RWPE2 (cell line): ENCODE results near the gene SIPA1L3.
A peak's percentile ranks its signal among the peaks of the same experiment; 100 is the strongest.

Source experiments
- ATAC-seq: fragments of 200-7000 bp; cut with Tn5 transposase; 3 replicates; pipeline ENCODE4 v1.9.1; 2021; ENCODE audit warnings: low read depth
- DNase-seq: peaks from one replicate; pipeline ENCODE4 v3.0.0-alpha.2; 2020; ENCODE audit warnings: low spot score
- H3K27ac ChIP-seq: fragments of 450-650 bp; 2 replicates; pipeline ENCODE4 v1.5.1; 2017; ENCODE audit warnings: mild to moderate bottlenecking; ENCODE audit not compliant: poor library complexity, severe bottlenecking
- H3K27me3 ChIP-seq: fragments of 250-450 bp; sonication (Bioruptor Pico); 2 replicates; pipeline ENCODE4 v1.5.1; 2021; ENCODE audit warnings: mild to moderate bottlenecking, moderate library complexity; ENCODE audit not compliant: insufficient read depth, poor library complexity, severe bottlenecking
- H3K36me3 ChIP-seq: fragments of 250-450 bp; sonication (Bioruptor Pico); 2 replicates; pipeline ENCODE4 v1.5.1; 2020; ENCODE audit warnings: low read depth, mild to moderate bottlenecking, moderate library complexity
- H3K4me1 ChIP-seq: fragments of 250-450 bp; sonication (Bioruptor Pico); 2 replicates; pipeline ENCODE4 v1.5.1; 2021; ENCODE audit warnings: mild to moderate bottlenecking, moderate library complexity; ENCODE audit not compliant: insufficient read depth, poor library complexity, severe bottlenecking
- H3K4me3 ChIP-seq: fragments of 250-450 bp; sonication (Bioruptor Pico); 2 replicates; pipeline ENCODE4 v1.5.1; 2021; ENCODE audit warnings: mild to moderate bottlenecking, moderate library complexity; ENCODE audit not compliant: severe bottlenecking
- H3K9me3 ChIP-seq: fragments of 250-450 bp; sonication (Bioruptor Pico); 2 replicates; pipeline ENCODE4 v1.5.1; 2021; ENCODE audit warnings: mild to moderate bottlenecking, moderate library complexity; ENCODE audit not compliant: severe bottlenecking
- CTCF ChIP-seq: fragments of 450-650 bp; IDR thresholded peaks from one replicate; pipeline ENCODE4 v1.5.1; 2017; ENCODE audit warnings: mild to moderate bottlenecking, moderate library complexity; ENCODE audit not compliant: poor library complexity, severe bottlenecking

SIPA1L3 gene

GRCh38 chr19:38036707-38037611 is 130.0 kb downstream of the SIPA1L3 start:
- no peak for TF ChIP-seq CTCF
- ATAC-seq (no peak), DNase-seq (no peak)
- Histone ChIP-seq H3K27me3 (no peaks in the 10 kb centered on the region), H3K4me3 (no peak overlapping the region), H3K36me3 (peaks cover 6% of the 10 kb centered on the region), H3K27ac (peak overlapping the region; percentile 82), H3K4me1 (peaks cover 17% of the 10 kb centered on the region), H3K9me3 (no peaks in the 10 kb centered on the region)

DNA sequence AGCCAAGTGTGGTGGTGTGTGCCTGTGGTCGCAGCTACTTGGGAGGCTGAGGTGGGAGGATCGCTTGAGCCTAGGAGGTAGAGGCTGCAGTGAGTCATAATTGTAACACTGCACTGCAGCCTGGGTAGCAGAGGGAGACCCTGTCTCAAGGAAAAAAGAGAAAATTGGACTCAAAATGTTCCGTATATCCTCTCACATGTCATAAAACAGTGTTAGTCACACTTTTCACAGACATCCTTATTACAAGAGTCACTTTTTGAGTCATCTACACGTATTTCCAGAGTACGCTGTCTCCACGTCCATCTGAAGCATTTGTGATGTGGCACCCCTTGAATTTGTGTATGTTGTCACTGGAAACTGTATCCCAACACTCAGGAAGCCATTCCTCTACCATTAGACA is 133.0 kb downstream of the SIPA1L3 start:
- Histone ChIP-seq H3K9me3 (no peaks in the 10 kb centered on the region), H3K36me3 (peaks cover 9% of the 10 kb centered on the region), H3K27ac (peak overlapping the region; percentile 82), H3K27me3 (no peaks in the 10 kb centered on the region), H3K4me3 (no peak overlapping the region), H3K4me1 (peaks cover 12% of the 10 kb centered on the region)
- ATAC-seq (peak; percentile 83), DNase-seq (no peak)
- TF ChIP-seq CTCF, result no peak

- Histone ChIP-seq H3K27ac (no peak overlapping the region), H3K36me3 (peaks cover 9% of the 10 kb centered on the region), H3K9me3 (no peaks in the 10 kb centered on the region), H3K4me3 (no peak overlapping the region), H3K4me1 (peaks cover 12% of the 10 kb centered on the region), H3K27me3 (no peaks in the 10 kb centered on the region)
- no peak for ATAC-seq
- no peak for TF ChIP-seq CTCF
- DNase-seq, result no peak
These were observed 135.1 kb downstream of the SIPA1L3 start for GRCh38 chr19:38042132-38042531.

DNA sequence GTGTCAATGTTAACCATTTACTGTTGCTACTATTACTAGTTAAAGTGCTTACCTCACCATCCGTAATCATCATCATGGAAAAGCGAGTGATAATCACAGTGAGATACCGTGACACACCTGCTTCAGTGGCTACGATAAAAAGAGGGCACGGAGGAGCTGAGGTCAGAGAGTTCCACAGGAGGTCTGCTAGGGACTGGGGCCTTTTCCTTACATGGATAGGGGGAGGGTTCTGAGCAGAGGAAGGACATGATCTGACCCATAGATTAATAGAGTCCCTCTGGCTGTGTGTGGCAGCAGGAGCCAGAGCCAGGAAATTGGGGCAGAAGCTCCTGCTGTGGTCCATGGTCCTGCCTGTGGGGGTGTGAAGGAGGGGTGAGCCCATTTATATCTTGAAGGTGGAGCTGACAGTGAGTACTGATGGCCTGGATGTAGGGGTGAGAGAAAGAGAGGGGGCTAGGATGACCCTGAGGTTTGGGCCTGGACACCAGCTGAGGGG is 136.7 kb downstream of the SIPA1L3 start:
- H3K27ac ChIP-seq, result no peak overlapping the region
- H3K36me3 ChIP-seq, result peaks cover 9% of the 10 kb centered on the region
- no peak overlapping the region for H3K4me3 ChIP-seq
- no peaks in the 10 kb centered on the region for H3K27me3 ChIP-seq
- no peak for TF ChIP-seq CTCF
- H3K9me3 ChIP-seq, result no peaks in the 10 kb centered on the region
- DNase-seq (no peak), ATAC-seq (no peak)
- H3K4me1 ChIP-seq, result peaks cover 12% of the 10 kb centered on the region
